GM18870 (cell line): ENCODE results near the gene IGHMBP2.

Experiments
- ATAC-seq: cut with Tn5 transposase; IDR thresholded peaks from one replicate; pipeline ENCODE4 v1.9.1; 2021; ENCODE audit warnings: moderate library complexity; ENCODE audit not compliant: unreplicated experiment

The IGHMBP2 gene

DNA sequence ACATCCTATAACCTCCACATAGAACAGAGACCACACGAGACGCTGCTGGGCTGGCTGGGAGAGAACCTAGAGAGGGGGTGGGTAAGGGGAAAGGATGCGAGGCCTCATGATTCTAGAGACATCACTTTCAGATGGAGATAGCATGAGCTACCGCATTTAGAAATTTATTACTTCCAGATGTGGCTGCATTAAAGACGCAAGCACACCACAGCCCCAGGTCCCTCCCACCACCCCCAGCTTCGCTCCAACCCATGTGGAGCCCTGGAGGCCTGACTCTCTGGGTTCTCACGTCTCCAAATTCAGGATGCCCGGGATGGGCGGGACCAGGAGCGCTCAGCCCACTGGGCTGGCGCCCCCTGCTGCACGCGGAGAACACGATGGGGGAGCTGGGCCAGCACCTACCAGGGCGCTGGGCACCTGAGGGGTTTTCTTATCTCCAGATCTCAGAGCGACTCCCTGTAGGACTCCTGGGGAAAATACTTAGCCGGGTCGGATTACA is 13.7 kb upstream of the IGHMBP2 start:
- no peak for ATAC-seq

DNA sequence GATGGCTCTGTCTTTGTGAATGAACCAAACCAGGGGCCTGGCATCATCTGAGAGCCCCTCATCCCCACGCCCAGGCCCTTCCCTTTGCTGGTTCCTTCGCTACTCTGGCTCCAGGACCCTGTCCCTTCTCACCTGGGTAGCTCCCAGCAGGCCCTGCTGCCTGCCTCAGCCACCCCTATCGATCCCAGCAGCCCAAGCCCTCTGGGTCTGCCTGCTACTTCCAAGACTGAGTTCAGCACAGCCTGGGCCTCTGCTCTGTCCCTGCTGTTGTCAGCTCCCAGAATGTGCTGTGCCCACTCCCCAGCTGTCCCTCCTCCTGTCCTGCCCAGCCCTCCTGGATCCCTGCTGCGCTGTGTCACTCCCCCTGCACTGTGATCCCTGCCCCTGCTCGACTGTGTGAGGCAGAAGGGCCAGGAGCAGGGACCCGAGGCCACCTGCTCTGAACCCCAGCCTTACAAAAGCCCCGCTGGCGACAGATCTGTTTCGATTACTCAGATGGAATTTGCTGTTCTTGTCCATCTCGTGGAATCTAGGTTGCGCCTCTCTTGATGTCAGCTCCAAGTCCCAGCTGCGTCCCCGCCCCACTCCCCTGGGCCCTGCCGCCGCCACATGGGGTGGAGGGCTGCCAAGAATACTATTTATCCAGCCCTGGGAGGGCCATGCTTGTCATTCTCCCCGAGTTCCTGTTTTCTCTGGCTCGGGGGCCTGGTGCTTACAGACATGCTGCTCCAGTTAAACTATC is 13.0 kb upstream of the IGHMBP2 start:
- ATAC-seq: no peak

GRCh38 chr11:68891351-68891948 is 12.2 kb upstream of the IGHMBP2 start:
- no peak for ATAC-seq

- ATAC-seq: no peak
Measured at GRCh38 chr11:68892576-68892975, 11.1 kb upstream of the IGHMBP2 start.

DNA sequence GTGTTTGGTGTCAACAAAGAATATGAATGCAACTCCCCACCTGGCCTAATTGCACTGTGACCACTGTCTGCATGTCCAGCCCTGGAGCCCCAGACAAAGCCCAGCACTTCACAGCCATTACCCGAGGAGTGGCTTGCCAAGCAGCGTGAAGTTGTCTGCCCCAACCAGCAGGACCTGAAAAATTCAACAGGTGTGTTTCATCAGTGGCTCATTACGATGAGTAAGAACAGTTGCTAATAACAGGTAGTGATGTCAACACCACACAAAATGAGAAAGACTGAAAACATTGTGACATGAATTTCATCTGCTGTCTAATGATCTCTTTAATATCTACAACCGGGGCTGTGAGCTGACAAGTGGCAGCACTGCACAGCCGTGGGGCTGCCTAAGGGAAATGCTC is 10.4 kb upstream of the IGHMBP2 start:
- no peak for ATAC-seq

DNA sequence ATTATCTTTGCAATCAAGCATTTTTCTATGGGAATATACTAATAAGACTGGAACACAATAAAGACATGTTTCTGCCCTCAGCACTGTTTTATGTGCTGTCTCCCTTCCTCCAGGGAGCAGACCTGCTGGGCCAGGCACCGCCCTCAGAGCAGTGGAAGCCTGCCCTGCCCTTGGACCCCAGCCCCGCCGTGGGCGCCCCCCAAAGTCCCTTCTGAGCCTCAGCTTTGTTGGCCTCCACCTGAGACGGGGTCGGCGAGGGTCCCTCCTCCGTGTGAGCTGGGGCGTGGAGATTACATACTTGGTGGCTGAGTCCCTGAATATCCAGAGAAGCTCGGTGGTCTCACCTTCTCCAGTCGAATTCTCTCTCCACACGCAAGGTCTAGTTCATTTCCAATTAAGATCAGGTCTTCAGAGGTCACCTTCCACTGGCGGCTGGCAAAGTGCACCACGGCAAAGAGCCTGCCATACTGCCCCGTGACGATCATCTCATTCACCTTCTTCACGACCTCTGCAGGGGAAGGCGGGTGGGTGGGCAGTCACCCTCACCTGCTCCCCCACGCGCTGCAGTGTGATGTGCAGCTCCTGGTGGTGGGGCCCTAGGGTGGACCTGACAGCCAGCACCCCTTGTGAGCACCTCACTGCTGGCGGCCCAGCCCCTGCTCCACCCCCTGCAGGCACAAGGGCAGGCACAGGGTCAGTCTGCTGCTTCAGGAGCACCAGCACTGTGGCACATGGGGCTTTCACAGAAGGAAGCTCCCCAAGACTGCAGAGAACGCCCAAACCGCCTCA is 7.3 kb upstream of the IGHMBP2 start:
- no peak for ATAC-seq

DNA sequence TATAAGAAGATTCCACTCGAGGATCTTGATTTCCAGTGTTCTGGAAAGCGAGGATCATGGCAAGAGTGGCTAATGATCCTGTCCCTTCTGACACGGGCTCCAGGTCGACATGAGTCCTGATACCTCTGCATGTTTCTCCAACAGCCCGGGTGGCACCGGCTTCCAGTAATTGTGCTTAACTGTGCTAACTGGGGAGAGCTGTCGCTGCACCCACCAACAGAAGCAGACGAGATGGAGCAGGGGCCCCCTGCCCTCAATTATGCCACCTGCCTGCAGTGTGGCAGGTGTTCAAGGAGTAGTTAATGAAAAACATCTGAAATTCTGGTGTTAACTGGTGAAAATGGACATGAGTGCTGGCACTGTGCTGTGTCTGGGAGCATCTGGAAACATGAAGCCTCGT is 6.2 kb upstream of the IGHMBP2 start:
- no peak for ATAC-seq

DNA sequence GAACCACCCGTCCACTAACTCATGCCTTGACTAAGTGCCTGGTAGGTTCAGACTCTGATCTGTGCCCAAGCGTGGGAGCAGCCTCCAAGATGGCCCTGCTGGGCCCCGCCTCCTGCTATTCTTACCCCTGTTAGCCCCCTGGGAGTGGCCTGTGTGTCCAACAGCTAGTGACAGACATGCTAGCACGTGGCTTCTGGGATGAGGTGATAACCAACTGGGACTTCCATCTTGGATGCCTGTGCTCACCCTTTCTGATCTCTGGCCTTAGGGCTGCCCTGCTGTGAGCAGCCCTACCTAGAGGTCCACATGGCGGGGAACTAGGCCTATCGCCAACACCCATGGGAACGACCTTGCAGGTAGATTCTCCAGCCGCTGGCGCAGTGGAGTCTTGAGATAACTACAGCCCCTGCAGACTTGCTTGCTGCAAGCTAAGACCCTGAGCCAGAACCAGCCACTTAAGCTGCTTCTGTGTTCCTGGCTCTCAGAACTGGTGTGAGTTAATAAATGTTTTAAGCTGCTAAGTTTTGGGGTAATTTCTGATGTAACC is 2.8 kb upstream of the IGHMBP2 start:
- ATAC-seq: no peak

DNA sequence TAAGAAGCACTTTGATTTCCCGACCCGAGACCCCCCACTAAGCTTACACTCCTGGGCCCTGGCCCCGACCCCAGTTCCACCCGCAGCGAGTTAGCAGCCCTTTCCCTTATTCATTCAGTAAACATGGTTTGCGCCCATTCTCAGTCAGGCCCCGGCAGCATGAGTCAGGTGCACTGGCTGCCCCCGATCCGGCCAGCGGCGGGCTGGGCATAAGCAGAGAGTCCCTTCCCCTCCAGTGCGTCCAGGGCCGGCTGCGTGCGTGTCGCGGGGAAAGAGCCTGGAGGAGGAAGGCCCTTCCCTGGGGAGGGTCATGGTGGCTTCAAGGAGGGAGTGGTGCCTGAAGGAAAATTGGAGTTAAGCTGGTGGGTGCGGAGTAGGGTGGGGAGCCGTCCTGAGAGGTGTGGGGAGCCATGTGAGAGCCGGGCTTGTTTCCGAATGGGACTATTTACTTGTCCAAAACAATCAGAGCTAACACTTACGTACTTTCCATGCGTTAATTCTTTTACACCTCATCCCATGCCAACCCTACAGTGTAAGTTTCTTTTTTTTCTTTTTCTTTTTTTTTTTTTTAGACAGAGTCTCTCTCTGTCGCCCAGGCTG is 657 bp downstream of the IGHMBP2 start:
- no peak for ATAC-seq

DNA sequence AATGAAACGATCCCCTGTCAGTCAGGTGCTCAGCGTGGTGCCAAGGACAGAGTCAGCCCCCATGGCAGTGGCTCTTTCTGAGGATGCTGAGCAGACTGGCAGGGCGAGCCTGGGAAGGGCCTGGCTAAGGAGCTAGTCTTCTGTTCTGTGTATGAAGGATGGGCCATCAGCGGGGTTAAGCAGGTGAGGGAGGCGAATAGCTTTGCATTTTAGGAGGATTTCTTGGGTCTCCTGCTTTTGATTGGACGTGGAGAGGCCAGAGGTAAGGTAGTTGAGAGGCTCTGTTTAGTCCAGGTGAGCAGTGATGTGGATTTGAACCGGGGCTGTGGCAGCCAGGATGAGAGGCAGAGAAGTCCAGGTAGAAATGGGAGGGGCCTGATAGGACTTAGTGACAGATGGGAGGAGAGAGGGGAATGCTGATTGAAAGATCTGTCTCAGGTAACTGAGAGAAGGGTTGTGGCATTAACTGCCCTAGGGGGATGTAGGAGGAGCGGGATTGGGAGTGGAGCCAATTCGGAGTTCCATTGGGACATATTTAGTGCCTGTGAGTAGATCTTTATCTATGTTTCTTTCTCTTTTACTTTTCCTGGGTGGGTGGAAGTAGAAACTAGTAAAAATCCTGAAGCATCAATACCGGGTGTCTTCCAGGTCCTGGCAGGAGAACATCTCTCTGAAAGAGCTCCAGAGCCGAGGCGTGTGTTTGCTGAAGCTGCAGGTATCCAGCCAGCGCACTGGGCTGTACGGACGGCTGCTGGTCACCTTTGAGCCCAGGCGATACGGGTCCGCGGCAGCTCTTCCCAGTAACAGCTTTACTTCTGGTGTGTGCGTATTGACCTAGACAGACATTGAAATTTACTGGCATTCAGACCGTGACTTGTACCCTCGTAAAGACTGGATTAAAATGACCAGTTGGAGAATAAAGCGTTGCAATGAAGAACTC is 2.0 kb downstream of the IGHMBP2 start:
- ATAC-seq: no peak

DNA sequence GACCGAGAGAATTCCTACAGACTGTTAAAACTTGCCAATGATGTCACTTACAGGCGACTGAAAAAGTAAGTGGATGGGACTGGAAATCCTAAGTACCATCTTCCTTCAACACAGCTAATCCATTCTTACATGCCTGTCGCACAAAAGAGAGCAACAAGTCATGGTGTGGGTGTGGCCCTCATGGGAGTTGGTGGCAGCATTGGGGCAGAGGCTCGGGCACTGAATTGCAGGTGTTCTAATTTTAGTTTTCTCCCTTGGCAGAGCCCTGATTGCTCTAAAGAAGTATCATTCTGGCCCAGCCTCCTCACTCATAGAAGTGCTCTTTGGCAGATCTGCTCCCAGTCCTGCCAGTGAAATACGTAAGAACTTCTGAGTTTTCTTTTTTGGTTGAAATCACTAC is 4.6 kb downstream of the IGHMBP2 start:
- ATAC-seq: no peak

DNA sequence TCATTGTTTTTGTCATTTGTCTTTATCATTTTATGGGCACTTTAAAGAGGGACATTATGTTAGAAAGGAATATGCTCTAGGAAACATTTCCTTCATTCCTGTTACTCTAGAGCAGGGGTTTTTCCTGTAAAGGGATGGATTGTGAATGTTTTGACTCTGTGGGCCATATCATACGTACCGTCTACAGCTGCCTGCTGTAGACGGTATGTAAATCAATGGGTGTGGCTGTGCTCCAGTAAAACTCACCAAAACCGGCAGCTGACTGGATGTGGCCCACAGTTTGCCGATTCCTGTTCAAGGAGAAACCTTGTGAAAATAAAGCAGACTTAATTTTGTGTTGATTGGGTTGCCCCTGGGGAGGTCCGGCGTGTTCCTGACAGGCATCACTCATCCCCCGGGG is 7.3 kb downstream of the IGHMBP2 start:
- no peak for ATAC-seq

DNA sequence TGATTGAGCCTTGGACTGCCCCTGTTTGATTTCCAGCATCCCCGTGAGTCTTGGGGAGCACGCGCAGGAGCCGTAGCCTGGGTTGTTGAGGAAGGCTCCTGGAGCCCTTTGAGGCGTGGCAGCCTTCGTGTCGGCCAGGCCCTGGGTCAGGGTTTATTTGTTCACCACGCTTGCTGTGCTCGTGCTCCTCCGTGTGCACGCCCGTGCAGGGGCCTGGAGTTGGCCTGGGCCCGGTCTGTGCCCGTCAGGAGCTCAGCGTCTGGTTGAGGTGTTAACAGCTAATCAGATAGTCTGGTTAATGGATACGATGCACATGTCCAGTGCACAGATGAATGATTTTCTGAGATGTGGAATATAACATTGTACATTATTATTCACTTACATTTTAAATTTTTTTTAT is 8.0 kb downstream of the IGHMBP2 start:
- no peak for ATAC-seq

DNA sequence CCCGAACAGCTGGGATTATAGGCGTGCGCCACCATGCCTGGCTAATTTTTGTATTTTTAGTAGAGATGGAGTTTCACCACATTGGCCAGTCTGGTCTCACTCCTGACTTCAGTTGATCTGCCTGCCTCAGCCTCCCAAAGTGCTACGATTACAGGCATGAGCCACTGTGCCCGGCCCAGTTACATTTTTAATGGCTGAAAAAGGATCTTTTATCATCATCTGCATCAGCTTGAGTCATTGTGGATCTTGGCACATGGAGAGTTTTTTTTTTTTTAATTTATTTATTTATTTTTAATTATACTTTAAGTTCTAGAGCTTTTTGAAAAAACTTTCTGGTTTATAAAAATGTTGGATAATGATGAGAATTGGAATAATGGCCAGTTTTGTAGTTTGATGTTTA is 8.6 kb downstream of the IGHMBP2 start:
- ATAC-seq: no peak

GRCh38 chr11:68913188-68913587 is 9.5 kb downstream of the IGHMBP2 start:
- ATAC-seq: no peak

DNA sequence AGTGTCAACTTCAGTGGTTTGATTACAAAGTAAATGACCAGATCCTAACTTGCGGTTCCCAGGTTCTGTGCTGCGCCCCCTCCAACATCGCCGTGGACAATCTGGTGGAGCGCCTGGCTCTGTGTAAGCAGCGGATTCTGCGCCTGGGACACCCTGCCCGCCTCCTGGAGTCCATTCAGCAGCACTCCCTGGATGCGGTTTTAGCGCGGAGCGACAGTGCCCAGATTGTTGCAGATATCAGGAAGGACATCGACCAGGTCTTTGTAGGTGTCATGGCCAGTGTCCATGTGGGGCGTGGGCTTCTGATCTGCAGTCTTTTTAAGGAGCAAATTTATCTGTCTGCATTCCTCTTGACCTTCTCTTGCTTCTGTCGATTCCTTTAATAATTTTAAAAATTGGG is 11.1 kb downstream of the IGHMBP2 start:
- no peak for ATAC-seq

DNA sequence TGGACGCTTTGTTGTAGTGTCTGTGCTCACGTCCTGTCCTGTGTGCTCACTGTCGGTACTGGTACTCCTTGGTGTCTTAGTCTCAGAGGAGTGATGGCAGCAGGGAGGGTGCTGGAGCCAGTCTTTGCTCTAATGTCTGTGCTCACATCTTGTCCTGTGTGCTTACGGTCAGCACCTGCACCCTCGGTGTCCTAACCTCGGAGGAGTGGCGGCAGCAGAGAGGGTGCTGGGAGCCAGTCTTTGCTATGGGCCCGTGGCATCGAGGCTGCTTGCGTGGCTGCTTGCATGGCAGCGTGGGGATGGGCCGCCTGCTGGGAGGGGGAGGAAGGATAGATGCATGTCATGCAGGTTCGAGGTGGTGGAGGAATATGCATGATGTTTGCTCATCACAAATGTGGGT is 12.7 kb downstream of the IGHMBP2 start:
- ATAC-seq: no peak

DNA sequence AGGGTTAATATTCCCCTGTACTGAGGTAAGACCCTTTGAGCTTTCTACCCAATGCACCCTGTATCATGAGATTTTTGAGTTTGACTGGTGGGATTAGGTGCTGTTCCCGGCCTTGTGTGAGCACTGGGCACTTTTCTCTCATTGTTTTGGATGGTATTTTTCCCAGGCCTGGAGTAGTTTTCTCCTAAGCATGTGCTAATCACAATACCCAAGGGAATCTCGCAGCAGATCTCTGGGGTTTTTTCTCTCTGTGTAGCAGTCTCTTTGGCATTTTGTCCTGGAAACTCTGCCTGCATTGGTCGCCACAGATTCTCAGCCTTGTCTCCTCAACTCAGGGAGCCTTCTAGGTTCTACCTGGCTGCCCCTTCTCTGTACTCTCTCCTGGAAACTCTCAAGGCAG is 19.9 kb downstream of the IGHMBP2 start:
- no peak for ATAC-seq

DNA sequence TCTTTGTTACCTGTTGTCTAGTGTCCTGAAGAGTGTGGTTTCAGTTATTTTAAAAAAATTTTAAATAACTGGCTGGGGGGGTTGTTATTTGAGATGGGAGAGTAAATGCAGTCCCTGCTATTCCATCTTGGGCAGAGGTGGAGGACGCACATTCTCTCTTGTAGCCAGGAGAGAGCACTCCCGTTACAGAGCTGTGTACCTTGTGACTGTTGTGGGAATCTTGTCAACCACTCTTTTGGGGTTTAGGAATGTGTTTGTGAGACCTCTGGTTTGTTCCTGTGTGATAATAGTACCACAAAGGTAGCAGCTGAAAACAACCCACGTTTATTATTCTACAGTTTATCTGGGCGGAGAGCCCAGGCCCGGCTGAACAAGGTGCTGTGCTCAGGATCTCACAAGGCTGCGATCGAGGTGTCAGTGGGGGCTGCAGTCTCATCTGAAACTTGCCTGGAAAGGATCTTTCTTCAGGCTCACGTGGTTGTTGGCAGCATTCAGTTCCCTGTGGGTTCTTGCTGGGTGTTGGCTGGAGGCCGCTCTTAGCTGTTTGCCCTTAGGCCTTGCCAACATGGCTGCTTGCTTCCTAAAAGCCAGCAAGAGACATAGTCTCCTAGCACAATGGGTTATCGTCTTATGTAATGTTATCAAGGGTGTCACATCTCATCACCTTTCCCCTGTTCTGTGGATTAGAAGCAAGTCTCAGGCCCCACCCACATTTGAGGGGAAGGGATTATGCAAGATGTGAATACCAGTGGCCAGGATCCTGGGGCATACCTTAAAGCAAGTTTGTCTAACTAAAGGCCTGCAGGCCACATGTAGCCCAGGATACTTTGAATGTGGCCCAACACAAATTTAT is 20.6 kb downstream of the IGHMBP2 start:
- ATAC-seq: no peak
